CD4-positive, CD25-positive, alpha-beta regulatory T cell (primary cell): Measurements from ENCODE around the gene COA8. TPM values are rescaled to one million over a fixed set of nuclear protein-coding genes. Genes with fewer than 3 reads are reported as not detected.

Source experiments
- ATAC-seq, 2 donors: fragments of 150-1000 bp; cut with Tn5 transposase; one replicate each; pipeline ENCODE4 v1.10.0; 2021; ENCODE audit warnings: low read depth in 2 of 2, moderate number of reproducible peaks in 2 of 2, moderate library complexity in 1 of 2
- DNase-seq, 3 donors: peaks; one replicate each; pipeline versions ENCODE4 v3.0.0 to v3.0.0-alpha.2; 2012 to 2022; ENCODE audit warnings: mixed read lengths in 1 of 3
- H3K27ac ChIP-seq: one replicate; pipeline ENCODE4 v1.7.0; 2013; ENCODE audit warnings: mild to moderate bottlenecking, low read length; ENCODE audit not compliant: insufficient read depth, poor library complexity, severe bottlenecking
- H3K27me3 ChIP-seq: one replicate; pipeline ENCODE4 v1.7.0; 2013; ENCODE audit warnings: low read length; ENCODE audit not compliant: control insufficient read depth, insufficient read depth
- H3K36me3 ChIP-seq: one replicate; pipeline ENCODE4 v1.7.0; 2013; ENCODE audit warnings: mild to moderate bottlenecking, low read length, moderate library complexity; ENCODE audit not compliant: control insufficient read depth, insufficient read depth
- H3K4me1 ChIP-seq: 2 replicates; pipeline ENCODE4 v1.7.0; 2013; ENCODE audit warnings: mild to moderate bottlenecking, low read length; ENCODE audit not compliant: insufficient read depth, control insufficient read depth, poor library complexity, severe bottlenecking
- H3K4me3 ChIP-seq: one replicate; pipeline ENCODE4 v1.7.0; 2013; ENCODE audit warnings: low read depth, mild to moderate bottlenecking, low read length, moderate library complexity
- H3K9me3 ChIP-seq, 2 experiments: 1 replicate in 1 of 2; 2 replicates in 1 of 2; pipeline ENCODE4 v1.7.0; 2013; ENCODE audit warnings: low read length in 2 of 2, mild to moderate bottlenecking in 1 of 2, moderate library complexity in 1 of 2; ENCODE audit not compliant: control insufficient read depth in 2 of 2
- H3K27ac Mint-ChIP-seq, 3 donors: one replicate each; pipeline ENCODE4 v1.8.0; 2020 to 2022; ENCODE audit warnings: mild to moderate bottlenecking in 3 of 3, mixed read lengths in 3 of 3, moderate library complexity in 2 of 3
- H3K27me3 Mint-ChIP-seq: one replicate; pipeline ENCODE4 v1.8.0; 2022; ENCODE audit warnings: mild to moderate bottlenecking, mixed read lengths
- H3K36me3 Mint-ChIP-seq: one replicate; pipeline ENCODE4 v1.8.0; 2020; ENCODE audit warnings: mixed read lengths
- H3K4me1 Mint-ChIP-seq, 4 donors: one replicate each; pipeline ENCODE4 v1.8.0; 2020 to 2022; ENCODE audit warnings: mixed read lengths in 4 of 4, mild to moderate bottlenecking in 1 of 4
- H3K4me3 Mint-ChIP-seq, 4 donors: one replicate each; pipeline ENCODE4 v1.8.0; 2020 to 2022; ENCODE audit warnings: mild to moderate bottlenecking in 4 of 4, mixed read lengths in 4 of 4, moderate library complexity in 3 of 4
- H3K9me3 Mint-ChIP-seq, 7 donors: one replicate each; pipeline ENCODE4 v1.8.0; 2020 to 2022; ENCODE audit warnings: mixed read lengths in 7 of 7, mild to moderate bottlenecking in 3 of 7, moderate library complexity in 2 of 7
- polyA plus RNA-seq, 4 donors: library from polyadenylated mRNA; unstranded; fragments of 300-500 nt; fragmentation: Illumina TruSeq; gene quantifications; one replicate each; pipeline ENCODE4 v1.2.3, GENCODE V29; 2021
- total RNA-seq: library from RNA; stranded (reverse); gene quantifications from one replicate; pipeline ENCODE4 v1.2.3, GENCODE V29; 2022

Gene COA8
- total and polyA plus RNA-seq, 5 donors from 2014 or later: 15.1 to 55.0 (median 48.6) TPM

- no peak for ATAC-seq
- no peaks in the 10 kb centered on the region for H3K9me3 ChIP-seq
- H3K36me3 ChIP-seq: no peaks in the 10 kb centered on the region
- Mint-ChIP-seq H3K27ac (no peak overlapping the region), H3K4me1 (peaks cover 0 to 2% (median 0%) of the 10 kb centered on the region in 4 donors), H3K27me3 (no peaks in the 10 kb centered on the region), H3K36me3 (no peaks in the 10 kb centered on the region), H3K9me3 (no peaks in the 10 kb centered on the region), H3K4me3 (peak overlapping the region in 1 of 4 donors; percentile 61)
- H3K4me1 ChIP-seq: no peaks in the 10 kb centered on the region
- DNase-seq: no peak
- H3K27me3 ChIP-seq: no peaks in the 10 kb centered on the region
- H3K4me3 ChIP-seq: no peak overlapping the region
- H3K27ac ChIP-seq: no peak overlapping the region
These were observed 20.8 kb upstream of the COA8 start for GRCh38 chr14:103541709-103542604.

- no peak overlapping the region for H3K27ac Mint-ChIP-seq
- Histone ChIP-seq H3K27me3 (no peaks in the 10 kb centered on the region), H3K9me3 (no peaks in the 10 kb centered on the region), H3K36me3 (no peaks in the 10 kb centered on the region), H3K27ac (no peak overlapping the region), H3K4me1 (no peaks in the 10 kb centered on the region), H3K4me3 (no peak overlapping the region)
- ATAC-seq (no peak), DNase-seq (no peak)
- no peaks in the 10 kb centered on the region for H3K27me3 Mint-ChIP-seq
- H3K9me3 Mint-ChIP-seq: no peaks in the 10 kb centered on the region
- peaks cover 0 to 2% (median 0%) of the 10 kb centered on the region in 4 donors for H3K4me1 Mint-ChIP-seq
- H3K36me3 Mint-ChIP-seq: no peaks in the 10 kb centered on the region
- H3K4me3 Mint-ChIP-seq: no peak overlapping the region
These were observed 20.1 kb upstream of the COA8 start for GRCh38 chr14:103542605-103543088.

- Histone ChIP-seq H3K9me3 (no peaks in the 10 kb centered on the region), H3K4me3 (no peak overlapping the region), H3K4me1 (no peaks in the 10 kb centered on the region), H3K27ac (no peak overlapping the region), H3K27me3 (no peaks in the 10 kb centered on the region), H3K36me3 (no peaks in the 10 kb centered on the region)
- DNase-seq (no peak), ATAC-seq (no peak)
- H3K36me3 Mint-ChIP-seq: no peaks in the 10 kb centered on the region
- H3K9me3 Mint-ChIP-seq: no peaks in the 10 kb centered on the region
- no peak overlapping the region for H3K27ac Mint-ChIP-seq
- H3K4me1 Mint-ChIP-seq: peaks cover 0 to 2% (median 0%) of the 10 kb centered on the region in 4 donors
- H3K27me3 Mint-ChIP-seq: no peaks in the 10 kb centered on the region
- H3K4me3 Mint-ChIP-seq: no peak overlapping the region
These were observed 19.6 kb upstream of the COA8 start for GRCh38 chr14:103543140-103543539.

GRCh38 chr14:103543721-103544387 lies 18.9 kb upstream of the COA8 start:
- Mint-ChIP-seq H3K27ac (no peak overlapping the region), H3K9me3 (no peaks in the 10 kb centered on the region), H3K4me1 (peaks cover 0 to 2% (median 0%) of the 10 kb centered on the region in 4 donors), H3K4me3 (no peak overlapping the region), H3K36me3 (no peaks in the 10 kb centered on the region), H3K27me3 (no peaks in the 10 kb centered on the region)
- Histone ChIP-seq H3K4me3 (no peak overlapping the region), H3K36me3 (no peaks in the 10 kb centered on the region), H3K27me3 (no peaks in the 10 kb centered on the region), H3K9me3 (no peaks in the 10 kb centered on the region), H3K4me1 (no peaks in the 10 kb centered on the region), H3K27ac (no peak overlapping the region)
- no peak for ATAC-seq
- no peak for DNase-seq

GRCh38 chr14:103544388-103545218 lies 18.2 kb upstream of the COA8 start:
- Histone ChIP-seq H3K36me3 (no peaks in the 10 kb centered on the region), H3K27ac (no peak overlapping the region), H3K4me1 (no peaks in the 10 kb centered on the region), H3K4me3 (no peak overlapping the region), H3K27me3 (no peaks in the 10 kb centered on the region), H3K9me3 (no peaks in the 10 kb centered on the region)
- DNase-seq (no peak), ATAC-seq (no peak)
- H3K9me3 Mint-ChIP-seq: no peaks in the 10 kb centered on the region
- no peaks in the 10 kb centered on the region for H3K27me3 Mint-ChIP-seq
- H3K4me3 Mint-ChIP-seq: peak overlapping the region in 1 of 4 donors; percentile 52
- no peak overlapping the region for H3K27ac Mint-ChIP-seq
- no peaks in the 10 kb centered on the region for H3K36me3 Mint-ChIP-seq
- H3K4me1 Mint-ChIP-seq: peaks cover 0 to 2% (median 0%) of the 10 kb centered on the region in 4 donors

GRCh38 chr14:103545219-103545914 lies 17.4 kb upstream of the COA8 start:
- Mint-ChIP-seq H3K27ac (peak overlapping the region in 1 of 3 donors; percentile 56), H3K27me3 (no peaks in the 10 kb centered on the region), H3K36me3 (no peaks in the 10 kb centered on the region), H3K9me3 (no peaks in the 10 kb centered on the region), H3K4me1 (peaks cover 0 to 2% (median 0%) of the 10 kb centered on the region in 4 donors), H3K4me3 (no peak overlapping the region)
- no peaks in the 10 kb centered on the region for H3K4me1 ChIP-seq
- no peaks in the 10 kb centered on the region for H3K27me3 ChIP-seq
- ATAC-seq (no peak), DNase-seq (no peak)
- no peak overlapping the region for H3K27ac ChIP-seq
- H3K4me3 ChIP-seq: no peak overlapping the region
- no peaks in the 10 kb centered on the region for H3K9me3 ChIP-seq
- no peaks in the 10 kb centered on the region for H3K36me3 ChIP-seq
